Upper lobe of left lung (tissue), 4 donors: ENCODE measurements around the gene HMX2.

Experiments
- EP300 ChIP-seq, 4 donors: sonication (generic); formaldehyde crosslinking; IDR thresholded peaks; one replicate each; pipeline ENCODE4 v1.5.1; 2017; ENCODE audit warnings: antibody characterized with exemption in 4 of 4, control low read depth in 2 of 4
- POLR2A ChIP-seq, 4 donors: fragments of 450-650 bp; IDR thresholded peaks; one replicate each; pipeline ENCODE4 v1.5.1; 2016 to 2017; ENCODE audit warnings: antibody characterized with exemption in 4 of 4, mild to moderate bottlenecking in 2 of 4
- POLR2AphosphoS5 ChIP-seq, 2 donors: sonication (generic); formaldehyde crosslinking; IDR thresholded peaks; one replicate each; pipeline ENCODE4 v1.5.1; 2017; ENCODE audit warnings: antibody characterized with exemption in 2 of 2
- TF ChIP-seq, protein P1 (sequence below), 6 experiments: fragments of 450-650 bp in 4 of 6; fragments of 200-600 bp in 2 of 6; sonication (generic) in 2 of 6; IDR thresholded peaks; one replicate each; pipeline ENCODE4 v1.5.1; 2016 to 2019; ENCODE audit warnings: antibody characterized with exemption in 6 of 6

DNA sequence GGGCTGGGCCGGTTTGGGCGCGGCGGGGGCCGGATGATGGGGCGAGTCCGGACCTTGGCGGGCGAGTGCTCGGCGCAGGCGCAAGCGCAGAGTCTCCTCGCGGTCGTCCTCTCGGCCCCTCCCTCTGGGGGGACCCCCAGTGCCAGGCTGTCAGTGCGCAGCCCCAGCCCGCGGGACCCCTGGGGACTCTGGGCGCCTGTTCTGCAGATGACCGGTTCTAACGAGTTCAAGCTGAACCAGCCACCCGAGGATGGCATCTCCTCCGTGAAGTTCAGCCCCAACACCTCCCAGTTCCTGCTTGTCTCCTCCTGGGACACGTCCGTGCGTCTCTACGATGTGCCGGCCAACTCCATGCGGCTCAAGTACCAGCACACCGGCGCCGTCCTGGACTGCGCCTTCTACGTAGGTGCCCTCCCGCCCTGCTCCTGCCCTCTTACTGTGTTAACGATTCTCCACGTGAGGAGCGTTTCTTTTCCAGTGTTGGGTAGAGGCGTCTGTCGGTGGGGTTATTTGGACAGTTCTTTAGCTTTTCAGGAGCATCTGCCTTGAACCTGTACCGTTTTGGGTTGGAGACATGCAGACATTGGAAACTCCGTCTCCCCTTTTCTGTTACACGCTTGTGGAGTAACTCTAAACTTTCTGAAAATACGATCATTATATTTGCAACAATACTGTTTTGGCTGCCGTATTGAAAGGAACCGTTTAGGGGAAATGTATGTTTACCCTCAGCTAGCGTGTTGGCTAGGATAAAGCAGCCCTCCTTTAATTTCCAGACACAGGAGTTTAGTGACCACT is 7.0 kb downstream of the HMX2 start:
- TF ChIP-seq, protein P1, sequence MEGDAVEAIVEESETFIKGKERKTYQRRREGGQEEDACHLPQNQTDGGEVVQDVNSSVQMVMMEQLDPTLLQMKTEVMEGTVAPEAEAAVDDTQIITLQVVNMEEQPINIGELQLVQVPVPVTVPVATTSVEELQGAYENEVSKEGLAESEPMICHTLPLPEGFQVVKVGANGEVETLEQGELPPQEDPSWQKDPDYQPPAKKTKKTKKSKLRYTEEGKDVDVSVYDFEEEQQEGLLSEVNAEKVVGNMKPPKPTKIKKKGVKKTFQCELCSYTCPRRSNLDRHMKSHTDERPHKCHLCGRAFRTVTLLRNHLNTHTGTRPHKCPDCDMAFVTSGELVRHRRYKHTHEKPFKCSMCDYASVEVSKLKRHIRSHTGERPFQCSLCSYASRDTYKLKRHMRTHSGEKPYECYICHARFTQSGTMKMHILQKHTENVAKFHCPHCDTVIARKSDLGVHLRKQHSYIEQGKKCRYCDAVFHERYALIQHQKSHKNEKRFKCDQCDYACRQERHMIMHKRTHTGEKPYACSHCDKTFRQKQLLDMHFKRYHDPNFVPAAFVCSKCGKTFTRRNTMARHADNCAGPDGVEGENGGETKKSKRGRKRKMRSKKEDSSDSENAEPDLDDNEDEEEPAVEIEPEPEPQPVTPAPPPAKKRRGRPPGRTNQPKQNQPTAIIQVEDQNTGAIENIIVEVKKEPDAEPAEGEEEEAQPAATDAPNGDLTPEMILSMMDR (IDR thresholded peaks at IDR 0.05), result no peak
- TF ChIP-seq POLR2A (IDR thresholded peaks at IDR 0.05), result no peak
- TF ChIP-seq EP300 (IDR thresholded peaks at IDR 0.05), result no peak
- TF ChIP-seq POLR2AphosphoS5 (IDR thresholded peaks at IDR 0.05), result no peak
